ENCODE results near the gene SRSF5.
A peak's percentile ranks its signal among the peaks of the same experiment; 100 is the strongest.
"Not testable (repeated sequence)": the region's sequence is repeated elsewhere in the genome, so short reads cannot be mapped to it uniquely, and the experiment has no call there.

SRSF5 gene

DNA sequence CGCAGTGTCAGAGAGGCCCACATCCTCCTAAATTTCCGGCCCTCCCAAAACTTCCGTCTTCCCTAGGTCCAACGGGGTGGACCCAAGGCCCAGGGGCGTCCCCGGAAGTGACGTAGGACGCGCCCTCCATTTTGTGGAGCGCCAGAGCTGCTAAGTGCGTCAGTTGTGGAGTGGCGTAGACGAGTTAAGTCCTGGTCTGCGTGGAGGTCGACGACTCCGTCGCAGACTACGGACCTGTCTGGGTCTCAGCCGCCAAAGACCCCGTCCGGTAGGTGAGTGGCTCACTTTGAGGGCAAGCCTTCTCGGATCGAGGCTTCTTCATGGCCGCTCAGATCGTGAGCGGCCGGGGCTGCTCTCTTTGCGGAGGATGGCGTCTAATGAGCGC lies at the start of gene SRSF5:
Gene SRSF5 (plus strand): TSS at position 159 of the 385 bp plus-strand sequence. CDS start 1,015 bp downstream, outside the sequence.
- DNase-seq = peak; percentile 97

DNA sequence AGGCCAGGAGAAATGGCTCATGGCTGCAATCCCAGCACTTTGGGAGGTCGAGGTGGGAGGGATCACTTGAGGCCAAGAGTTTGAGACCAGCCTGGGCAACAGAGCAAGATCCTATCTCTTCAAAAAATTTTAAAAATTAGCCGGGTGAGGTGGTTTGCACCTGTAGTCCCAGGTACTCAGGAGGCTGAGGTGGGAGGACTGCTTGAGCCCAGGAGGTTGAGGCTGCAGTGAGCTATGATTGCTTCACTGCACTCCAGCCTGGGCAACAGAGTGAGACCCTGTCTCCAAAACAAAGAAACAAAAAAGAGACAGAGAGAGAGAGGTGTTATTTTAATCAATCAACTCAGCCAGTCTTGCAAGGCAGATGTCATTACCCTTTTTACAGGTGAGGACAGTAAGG lies 48.3 kb upstream of the SRSF5 start:
- DNase-seq = not testable (repeated sequence)

DNA sequence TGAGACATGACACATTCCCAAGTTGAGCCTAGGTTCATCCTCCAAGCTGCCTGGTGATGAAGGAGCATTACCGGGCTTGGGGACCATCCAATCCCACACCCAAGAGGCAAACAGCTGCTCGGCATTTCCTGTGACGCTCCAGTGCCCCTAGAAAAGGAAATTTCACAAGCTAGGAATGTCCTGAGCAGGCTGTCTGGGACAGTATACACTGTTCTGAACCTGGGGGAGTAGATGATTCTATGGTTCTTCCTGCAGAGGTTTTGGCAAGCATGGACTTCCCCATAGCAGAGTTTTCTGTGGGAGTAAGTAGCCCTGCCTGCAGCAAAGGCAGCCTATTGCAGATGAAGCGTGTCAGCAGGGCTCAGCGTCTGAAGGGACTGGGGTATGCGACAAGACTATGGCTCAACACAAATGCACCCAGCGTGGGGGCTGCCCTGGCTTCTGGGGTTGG lies 47.4 kb upstream of the SRSF5 start:
- no peak for DNase-seq

DNA sequence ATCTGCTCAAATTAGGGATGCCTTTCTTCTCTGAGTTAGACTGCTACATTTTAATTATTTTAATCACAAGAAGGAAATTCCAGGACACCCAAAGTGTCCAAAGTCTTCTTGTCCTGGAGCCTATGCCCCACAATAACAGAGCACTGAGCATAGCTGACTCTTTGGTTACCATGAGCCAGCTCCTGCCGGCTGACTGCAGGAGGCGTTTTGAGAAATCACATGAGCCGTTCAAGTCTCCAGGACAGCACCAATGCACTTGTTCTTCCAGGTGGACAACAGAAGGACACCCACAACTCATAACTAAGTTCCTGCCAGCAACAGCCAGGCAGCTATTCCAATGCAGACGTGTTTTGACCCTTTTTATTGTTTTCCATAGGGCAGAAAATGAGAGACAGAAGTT lies 46.0 kb upstream of the SRSF5 start:
- no peak for DNase-seq

DNA sequence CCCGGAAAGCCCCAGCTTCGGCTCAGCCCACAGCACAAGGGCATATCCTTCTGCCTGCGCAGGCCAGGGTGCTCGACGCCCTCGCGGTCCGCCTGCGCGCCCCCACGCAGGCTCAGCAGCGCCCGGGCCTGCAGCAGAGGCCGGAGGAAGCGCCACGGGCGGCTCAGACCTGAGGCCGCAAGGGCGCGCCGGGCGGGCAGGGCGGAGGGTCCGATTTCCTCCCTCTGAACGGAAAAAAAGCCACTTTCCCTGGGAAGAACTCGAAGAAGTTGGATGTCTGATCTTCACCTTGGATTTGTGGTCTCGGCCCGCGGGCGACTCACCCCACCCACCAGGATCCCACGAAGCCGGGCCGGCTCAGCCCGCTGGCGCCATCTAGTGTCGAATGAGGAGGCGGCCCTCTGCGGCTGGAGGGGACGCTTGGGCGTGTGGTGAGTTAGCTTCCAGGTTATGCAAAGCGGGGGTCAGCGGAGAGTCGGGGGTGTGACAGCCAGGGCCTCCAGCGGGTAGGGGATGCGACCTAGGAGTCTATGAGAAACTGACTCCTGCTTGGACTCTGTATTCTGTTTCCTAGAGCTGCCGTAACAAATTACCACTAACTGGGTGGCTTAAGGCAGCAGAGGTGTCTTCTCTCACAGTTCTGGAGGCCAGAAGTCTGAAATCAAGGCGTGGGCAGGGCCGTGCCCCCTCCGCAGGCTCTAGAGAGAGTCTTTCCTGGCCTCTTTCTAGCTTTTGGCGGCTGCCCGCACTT lies 40.0 kb upstream of the SRSF5 start:
- DNase-seq = peak; percentile 84

DNA sequence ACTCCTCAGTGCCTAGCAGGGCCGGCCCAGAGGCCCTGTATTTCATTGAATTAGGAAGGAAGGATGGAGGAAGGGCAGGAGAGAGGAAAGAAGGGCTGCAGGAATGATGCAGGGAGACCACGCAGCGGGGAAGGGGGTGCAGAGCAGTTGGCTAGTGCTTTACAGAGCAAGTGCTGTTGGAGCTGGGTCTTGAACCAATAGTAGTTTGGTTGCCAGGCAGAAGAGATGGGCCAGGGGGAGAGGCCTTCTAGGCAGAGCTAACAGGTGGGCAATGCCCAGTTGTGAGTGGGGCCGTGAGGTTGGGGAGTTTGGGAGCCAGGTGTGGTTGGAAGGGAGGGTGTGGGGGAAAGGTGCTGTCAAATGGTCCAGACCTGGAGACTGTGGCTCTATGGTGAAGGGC lies 39.1 kb upstream of the SRSF5 start:
- DNase-seq = no peak

DNA sequence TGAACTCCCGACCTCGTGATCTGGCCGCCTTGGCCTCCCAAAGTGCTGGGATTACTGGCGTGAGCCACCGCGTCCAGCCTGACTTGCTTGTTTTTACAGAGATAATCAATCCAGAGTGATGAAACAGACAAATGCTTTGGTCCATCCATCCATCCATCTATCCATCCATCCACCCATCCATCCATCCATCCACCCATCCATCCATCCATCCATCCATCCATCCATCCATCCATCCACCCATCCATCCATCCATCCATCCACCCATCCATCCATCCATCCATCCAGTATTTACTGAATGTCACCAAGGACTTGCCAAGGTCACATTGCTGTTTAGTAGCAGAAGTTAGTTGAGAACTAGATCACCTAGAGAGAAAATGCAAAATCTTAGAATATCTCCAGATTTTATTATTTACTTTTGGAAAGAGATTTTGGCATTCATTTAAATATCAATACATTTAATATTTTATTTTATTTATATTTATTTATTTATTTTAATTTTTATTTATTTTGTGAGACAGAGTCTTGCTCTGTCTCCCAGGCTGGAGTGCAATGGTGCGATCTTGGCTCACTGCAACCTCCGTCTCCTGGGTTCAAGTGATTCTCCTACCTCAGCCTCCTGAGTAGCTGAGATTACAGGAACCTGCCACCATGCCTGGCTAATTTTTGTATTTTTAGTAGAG lies 34.9 kb upstream of the SRSF5 start:
- DNase-seq = not testable (repeated sequence)

DNA sequence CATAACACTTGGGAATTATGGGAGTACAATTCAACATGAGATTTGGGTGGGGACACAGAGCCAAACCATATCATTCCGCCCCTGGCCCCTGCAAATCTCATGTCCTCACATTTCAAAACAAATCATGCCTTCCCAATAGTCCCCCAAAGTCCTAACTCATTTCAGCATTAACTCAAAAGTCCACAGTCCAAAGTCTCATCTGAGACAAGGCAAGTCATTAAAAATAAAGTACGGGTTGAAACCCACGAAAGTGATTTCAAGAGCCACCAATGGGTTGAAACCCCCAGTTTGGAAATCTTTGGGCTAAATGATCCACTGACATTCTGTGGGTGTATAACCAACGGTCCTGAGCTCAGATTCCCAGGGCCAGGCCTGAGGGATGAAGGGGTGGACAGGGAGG lies 30.5 kb upstream of the SRSF5 start:
- DNase-seq = not testable (repeated sequence)

DNA sequence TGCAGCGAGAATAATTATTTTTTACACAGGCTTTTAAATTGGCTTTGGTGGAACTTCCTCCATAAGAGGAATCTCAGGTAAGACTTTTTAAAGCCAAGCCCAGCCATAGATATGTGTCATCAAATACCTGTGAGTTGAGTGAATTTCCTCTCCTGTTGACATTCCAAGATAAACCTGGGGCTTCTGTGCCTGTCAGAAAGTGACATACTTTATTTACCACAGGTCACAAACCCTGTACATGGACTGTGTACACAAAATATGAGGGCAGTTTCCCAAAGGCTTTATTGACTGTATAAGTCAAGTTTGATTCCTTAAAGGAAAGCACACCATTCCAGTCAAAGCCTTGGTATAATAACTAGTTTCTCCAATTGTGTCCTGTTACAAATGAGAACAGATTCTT lies 25.9 kb upstream of the SRSF5 start:
- no peak for DNase-seq

DNA sequence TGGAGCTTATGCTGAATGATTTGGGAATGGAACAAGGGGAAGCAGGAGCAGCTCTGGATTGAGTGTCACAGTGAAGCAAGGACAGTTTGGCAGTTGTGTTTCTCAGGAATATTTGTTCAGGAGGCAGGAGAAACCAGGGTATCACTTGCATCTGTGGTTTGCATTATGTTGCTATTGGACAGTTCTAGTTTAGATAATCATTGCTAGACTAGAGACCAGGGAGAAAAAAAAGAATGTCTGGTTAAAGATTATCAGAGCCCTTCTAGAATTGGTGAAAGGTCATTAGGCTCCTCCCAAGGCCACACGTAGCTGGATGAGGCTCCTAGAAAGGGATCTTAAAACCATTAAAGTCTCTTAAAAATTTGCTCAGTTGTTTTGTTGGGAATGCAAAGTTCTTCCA lies 17.0 kb upstream of the SRSF5 start:
- no peak for DNase-seq

DNA sequence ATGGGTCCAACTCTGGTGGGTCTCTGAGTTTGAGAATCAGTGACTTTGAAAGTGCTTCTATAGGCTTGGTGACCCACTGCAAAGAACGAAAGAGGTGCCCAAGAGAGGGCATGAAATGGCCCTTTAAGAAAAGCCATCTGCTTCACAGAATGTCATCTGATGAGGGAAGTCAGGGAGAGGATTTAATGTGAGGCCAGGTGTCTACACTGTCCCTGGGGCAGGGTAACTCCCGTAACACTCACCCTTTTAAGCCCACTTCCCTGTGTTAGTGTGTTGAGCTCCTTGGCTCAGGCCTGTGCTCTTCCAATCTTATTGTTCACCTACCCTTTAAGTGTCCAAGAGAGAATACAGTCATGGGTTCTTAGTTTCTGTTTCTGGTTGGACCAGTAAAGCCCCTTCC lies 16.4 kb upstream of the SRSF5 start:
- no peak for DNase-seq

DNA sequence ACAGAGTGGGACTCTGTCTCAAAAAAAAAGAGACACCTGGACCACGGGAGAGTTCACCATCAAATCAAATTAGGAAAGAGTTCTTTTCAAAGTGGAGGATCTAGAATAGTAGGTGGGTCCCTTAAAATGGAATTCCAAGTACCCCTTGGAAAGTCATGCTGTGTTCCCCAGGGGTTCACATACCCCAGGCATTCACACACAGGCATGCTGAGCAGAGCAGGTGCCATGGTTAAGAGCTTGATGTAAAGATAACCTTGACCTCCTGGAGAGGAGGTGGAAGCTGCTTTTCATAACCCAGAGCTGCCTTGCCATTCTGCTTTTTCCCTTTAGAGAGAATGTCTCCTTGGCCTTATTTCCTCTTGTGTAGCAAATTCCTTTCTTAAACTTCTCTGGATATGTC lies 14.2 kb upstream of the SRSF5 start:
- no peak for DNase-seq

DNA sequence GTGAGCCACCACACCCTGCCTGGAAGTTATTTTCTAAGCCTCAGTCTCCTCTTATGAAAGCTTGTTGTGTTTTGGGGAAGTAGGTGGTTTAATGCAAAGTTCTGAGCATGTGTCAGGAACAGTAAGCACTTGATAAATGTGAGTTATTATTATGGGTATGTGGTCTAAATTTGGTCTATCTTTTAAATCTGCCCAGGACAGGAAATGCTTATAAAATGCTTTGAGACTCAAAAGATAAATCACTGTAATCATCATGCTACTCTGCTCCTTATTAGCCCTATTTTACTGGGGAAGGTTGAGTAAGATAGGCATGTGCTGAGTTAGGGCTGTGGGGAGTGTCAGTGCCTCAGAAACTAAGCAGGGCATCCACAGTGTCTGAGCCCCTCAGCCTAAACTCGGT lies 13.1 kb upstream of the SRSF5 start:
- DNase-seq = no peak

DNA sequence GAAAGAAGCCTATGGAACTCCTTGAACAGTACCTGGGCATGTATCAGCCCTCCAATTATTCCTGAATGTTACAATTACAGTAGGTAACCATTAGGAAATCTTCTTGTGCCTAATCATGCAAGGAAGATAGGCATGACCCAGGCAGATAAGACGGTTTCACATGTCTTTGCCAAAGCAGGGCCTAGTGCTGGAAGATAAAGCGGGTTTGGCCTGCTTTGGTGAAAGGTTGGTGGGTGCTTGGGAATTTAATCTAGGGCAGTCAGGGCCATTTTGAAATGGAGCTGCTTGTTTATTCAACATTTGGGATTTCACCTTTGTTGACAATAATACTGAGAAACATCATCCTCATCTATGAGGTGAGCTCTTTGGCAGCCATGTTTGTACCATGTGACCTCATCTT lies 12.5 kb upstream of the SRSF5 start:
- DNase-seq = no peak

DNA sequence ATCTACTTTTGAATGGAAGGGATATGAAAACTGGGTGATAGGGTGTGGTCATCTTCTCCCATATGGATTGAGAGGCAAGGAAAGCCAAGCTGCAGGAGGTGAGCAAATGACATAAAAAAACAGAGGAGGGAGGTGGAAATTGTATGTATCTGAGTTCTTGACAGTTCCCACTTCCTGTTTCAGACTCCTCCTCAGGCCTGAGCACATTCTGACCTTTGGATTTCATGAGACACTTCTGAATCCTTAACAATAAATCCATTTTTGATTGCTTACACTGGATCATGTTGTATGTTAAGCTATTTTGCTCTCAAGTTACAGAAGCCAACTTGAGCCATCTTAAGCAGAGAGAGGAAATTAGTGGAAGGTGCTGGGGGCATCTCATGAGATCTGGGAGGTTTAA lies 11.6 kb upstream of the SRSF5 start:
- DNase-seq = no peak

DNA sequence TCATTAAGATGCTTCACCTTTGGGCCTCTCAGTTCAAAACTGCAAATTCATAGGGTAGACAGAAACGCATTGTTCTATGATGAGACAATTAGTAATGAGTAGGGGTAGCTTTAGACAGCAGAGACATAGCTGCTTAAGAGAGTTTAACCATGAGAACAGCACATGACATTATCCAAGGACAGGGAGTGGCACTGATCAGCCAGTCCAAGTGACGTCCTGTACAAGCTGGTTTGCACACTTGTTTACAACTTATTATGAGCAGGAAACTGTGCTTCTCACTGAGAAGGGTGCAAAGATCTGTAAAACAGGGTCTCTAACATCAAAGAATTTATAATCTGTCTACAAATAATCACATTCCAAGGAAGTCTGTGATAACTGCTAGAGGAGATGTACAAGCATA lies 11.2 kb upstream of the SRSF5 start:
- no peak for DNase-seq

DNA sequence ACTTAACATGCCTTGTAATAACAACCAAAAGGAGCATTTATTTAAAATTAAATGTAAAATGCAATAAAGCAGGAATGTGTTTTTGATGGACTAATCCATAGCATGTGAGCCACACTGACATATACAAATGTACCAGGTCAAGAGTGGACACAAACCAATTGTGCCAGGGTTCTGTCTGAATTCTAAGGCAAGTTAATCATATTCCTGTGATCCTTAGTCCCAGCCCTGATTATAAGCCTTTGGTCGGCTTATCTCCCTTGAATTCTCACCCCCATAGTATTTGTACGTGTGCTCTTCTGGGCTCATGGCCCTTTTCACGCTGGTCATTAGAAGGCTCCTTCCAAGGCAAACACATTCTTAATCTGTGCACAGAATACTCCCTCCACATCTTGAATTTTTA lies 10.6 kb upstream of the SRSF5 start:
- no peak for DNase-seq

DNA sequence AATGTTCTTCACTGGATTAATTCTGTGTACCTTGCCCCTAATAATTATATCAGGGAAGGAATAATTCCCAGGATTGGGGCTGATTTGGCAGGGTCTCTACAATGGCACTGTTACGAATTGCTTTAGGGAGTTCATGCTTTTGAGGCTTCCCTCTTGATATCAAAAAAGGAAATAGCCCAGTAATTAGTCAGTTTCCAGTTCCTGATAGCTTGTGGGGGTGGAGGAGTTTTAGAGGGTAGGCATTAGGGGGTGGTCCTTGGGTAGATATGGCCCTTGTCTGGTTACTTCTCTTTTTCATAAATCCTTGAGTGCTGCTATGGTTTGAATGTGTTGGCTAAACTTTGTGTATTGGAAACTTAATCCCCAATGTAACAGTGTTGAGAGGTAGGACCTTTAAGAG lies 6.1 kb upstream of the SRSF5 start:
- DNase-seq = no peak

DNA sequence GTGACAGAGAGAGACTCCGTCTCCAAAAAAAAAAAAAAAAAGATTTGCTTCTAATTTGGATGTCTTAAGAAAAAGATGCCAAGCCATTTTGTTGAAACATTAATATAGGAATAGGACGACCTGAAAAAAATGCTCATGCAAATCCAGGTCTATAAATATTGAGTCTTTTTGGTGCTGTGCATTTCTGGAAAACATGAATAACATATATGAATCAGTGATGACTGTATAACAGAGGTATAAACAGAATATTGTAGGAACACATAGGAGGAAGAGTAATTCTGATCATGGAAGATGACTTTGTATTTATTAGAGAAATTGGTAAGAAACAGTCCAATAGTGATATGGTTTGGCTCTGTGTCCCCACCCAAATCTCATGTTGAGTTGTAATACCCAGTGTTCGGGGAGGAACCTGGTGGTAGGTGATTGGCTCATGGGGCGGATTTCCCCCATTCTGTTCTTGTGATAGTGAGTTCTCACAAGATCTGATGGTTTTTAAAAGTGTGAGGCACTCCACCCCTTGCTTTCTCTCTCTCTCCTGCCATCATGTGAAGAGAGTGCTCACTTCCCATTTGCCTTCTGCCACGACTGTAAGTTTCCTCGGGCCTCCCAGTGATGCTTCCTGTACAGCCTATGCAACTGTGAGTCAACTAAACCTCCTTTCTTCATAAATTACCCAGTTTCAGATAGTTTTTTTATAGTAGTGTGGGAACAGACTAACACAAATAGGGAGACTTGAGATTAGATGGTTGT lies 3.0 kb upstream of the SRSF5 start:
- DNase-seq = no peak

DNA sequence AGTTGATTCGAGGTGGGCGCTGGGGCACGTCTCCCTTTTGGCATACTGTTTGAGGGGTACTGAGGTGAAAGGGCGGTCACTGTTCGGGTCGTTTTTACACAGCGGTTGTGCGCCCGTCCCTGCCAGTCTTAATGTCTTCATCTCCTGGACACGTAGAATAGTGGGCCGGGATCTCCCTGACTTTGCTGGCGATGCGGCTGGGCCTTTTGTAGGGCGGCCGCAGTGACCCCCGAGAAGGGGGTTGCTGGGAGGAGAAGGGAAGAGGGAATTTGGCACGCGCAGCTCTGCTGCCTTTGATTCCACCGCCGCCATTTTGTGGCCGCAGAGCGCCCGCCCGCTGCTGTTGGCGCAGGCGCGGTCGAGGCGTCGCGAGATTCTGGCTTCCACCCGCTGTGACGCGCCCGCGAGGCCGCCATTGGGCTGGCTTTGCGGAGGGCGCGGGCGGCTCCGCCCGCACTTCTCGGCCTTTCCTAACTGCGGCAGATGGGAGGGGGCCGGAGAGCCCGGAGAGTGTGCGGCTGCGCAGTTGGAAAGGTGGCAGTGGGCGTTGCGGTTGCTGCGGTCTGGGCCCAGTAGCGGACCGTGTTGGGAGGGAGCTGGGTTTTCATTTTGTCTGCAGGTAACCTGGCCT lies 542 bp downstream of the SRSF5 start:
- DNase-seq = peak; percentile 91

DNA sequence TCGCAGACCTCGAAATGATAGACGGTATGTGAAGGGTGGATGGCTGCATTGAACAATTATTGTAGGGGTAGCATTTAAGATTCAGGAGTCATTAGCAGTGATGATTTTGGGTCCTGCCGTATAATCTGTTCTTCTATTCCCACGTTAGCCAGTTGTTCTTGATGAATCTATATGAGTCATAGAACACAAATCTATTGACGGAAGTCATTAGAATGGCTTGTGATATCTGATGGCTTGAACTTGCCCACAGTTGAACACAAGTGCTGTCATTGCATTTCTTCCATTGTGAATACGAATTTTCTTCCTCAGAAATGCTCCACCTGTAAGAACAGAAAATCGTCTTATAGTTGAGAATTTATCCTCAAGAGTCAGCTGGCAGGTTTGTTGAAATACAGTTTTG lies 1.9 kb downstream of the SRSF5 start:
- no peak for DNase-seq

DNA sequence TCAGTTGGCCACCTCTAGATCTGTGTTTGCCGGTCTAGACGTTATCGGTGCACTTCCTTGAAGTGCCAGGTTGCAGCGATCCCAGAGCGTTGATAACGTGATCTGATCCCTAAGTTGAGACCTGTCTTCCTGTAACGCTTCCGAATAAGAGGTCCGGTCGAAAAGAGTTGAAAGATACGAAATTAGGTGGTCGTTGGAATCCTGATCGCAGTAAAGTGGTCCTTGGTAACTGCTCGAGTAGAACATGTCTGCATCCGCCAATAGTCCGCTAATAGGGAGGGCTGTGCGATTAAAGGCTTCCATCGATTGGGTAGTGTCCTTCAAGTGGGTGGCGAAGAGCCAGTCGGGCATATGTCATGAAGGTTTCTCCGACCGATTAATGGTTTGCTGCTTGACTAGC lies 2.7 kb downstream of the SRSF5 start:
- no peak for DNase-seq

DNA sequence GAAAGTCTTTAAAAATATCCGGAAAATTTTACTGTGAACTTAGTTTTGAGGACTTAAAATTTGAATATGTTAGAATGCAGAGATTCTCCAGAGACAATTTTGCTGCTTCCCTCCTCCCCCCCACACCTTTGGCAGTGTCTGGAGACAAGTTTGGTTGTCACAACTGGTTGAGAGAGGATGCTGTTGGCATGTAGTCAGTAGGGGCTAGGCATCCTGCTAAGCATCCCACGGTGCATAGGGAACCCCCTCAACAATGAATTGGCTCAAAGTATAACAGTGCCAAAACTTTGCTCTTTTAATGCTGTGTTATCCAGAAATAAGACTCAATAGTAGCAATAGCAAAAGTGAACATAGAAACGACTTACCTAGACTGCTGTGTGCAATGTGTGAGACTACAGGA lies 3.6 kb downstream of the SRSF5 start:
- no peak for DNase-seq

DNA sequence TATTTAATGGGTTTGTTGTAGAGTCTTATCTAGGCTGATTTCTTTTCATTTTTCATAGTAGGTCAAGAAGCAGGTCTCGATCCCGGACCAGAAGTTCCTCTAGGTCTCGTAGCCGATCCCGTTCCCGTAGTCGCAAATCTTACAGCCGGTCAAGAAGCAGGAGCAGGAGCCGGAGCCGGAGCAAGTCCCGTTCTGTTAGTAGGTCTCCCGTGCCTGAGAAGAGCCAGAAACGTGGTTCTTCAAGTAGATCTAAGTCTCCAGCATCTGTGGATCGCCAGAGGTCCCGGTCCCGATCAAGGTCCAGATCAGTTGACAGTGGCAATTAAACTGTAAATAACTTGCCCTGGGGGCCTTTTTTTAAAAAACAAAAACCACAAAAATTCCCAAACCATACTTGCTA lies 4.2 kb downstream of the SRSF5 start:
- DNase-seq = no peak
